SK-N-SH (cell line): Measurements from ENCODE around the gene TBC1D19. TPM values are rescaled to one million over a fixed set of nuclear protein-coding genes. Genes with fewer than 3 reads are reported as not detected.

Experiments used
- CTCF ChIA-PET: fragments of 300-600, 350-600 bp; formaldehyde crosslinking; extraction: SDS; loops from one replicate; lab custom pipeline; 2021; lab: Yijun Ruan, JAX
- POLR2A ChIA-PET: fragments of 350-600 bp; sonication (Branson Sonifier 250); formaldehyde crosslinking; extraction: SDS; loops from one replicate; lab custom pipeline; 2020; ENCODE audit warnings: antibody characterized with exemption, inconsistent platforms; lab: Yijun Ruan, JAX
- DNase-seq: peaks from one replicate; pipeline ENCODE4 v3.0.0; 2012
- H2AFZ ChIP-seq: fragments of 200-600 bp; sonication (generic); 2 replicates; pipeline ENCODE4 v1.8.1; 2016; ENCODE audit warnings: antibody characterized with exemption, mild to moderate bottlenecking, low read depth
- H3F3A ChIP-seq: fragments of 200-600 bp; sonication (generic); replicated peaks from 2 replicates; pipeline ENCODE3; 2016; ENCODE audit warnings: antibody characterized with exemption, mild to moderate bottlenecking; ENCODE audit not compliant: insufficient read depth
- H3K27ac ChIP-seq, 2 experiments: fragments of 200-500 bp in 1 of 2; fragments of 200-600 bp in 1 of 2; sonication (Bioruptor generic) in 1 of 2; sonication (generic), shearing (Covaris generic) in 1 of 2; 2 replicates each; pipeline versions ENCODE4 v1.5.1 to v1.6.1; 2014 to 2016; ENCODE audit warnings: low read depth in 2 of 2, inconsistent platforms in 1 of 2, low read length in 1 of 2, mild to moderate bottlenecking in 1 of 2, mixed read lengths in 1 of 2
- H3K27me3 ChIP-seq: fragments of 200-600 bp; sonication (generic), shearing (Covaris generic); 2 replicates; pipeline ENCODE4 v1.6.1; 2016; ENCODE audit warnings: mixed run types; ENCODE audit not compliant: insufficient read depth
- H3K36me3 ChIP-seq, 2 experiments: fragments of 200-500 bp in 1 of 2; fragments of 200-600 bp in 1 of 2; sonication (Bioruptor generic) in 1 of 2; sonication (generic) in 1 of 2; replicated peaks in 1 of 2; 2 replicates each; pipeline versions ENCODE3 to v1.5.1; 2014 to 2016; ENCODE audit warnings: low read length in 1 of 2, mild to moderate bottlenecking in 1 of 2; ENCODE audit not compliant: insufficient read depth in 2 of 2, control insufficient read depth in 1 of 2
- H3K4me1 ChIP-seq, 2 experiments: fragments of 200-500 bp in 1 of 2; fragments of 200-600 bp in 1 of 2; sonication (Bioruptor generic) in 1 of 2; sonication (generic), shearing (Covaris generic) in 1 of 2; 2 replicates each; pipeline versions ENCODE4 v1.5.1 to v1.6.1; 2014 to 2016; ENCODE audit warnings: low read depth in 1 of 2, low read length in 1 of 2, mixed run types in 1 of 2; ENCODE audit not compliant: insufficient read depth in 2 of 2, control insufficient read depth in 1 of 2
- H3K4me2 ChIP-seq: fragments of 200-600 bp; sonication (generic), shearing (Covaris generic); 2 replicates; pipeline ENCODE4 v1.6.1; 2017; ENCODE audit warnings: mixed run types
- H3K4me3 ChIP-seq, 2 experiments: fragments of 200-500 bp in 1 of 2; fragments of 200-600 bp in 1 of 2; sonication (Bioruptor generic) in 1 of 2; sonication (generic), shearing (Covaris generic) in 1 of 2; 2 replicates each; pipeline versions ENCODE4 v1.5.1 to v1.8.1; 2014 to 2016; ENCODE audit warnings: low read depth in 2 of 2, inconsistent platforms in 1 of 2, low read length in 1 of 2, mild to moderate bottlenecking in 1 of 2, mixed read lengths in 1 of 2, moderate library complexity in 1 of 2
- H3K79me2 ChIP-seq: fragments of 200-600 bp; sonication (generic); 2 replicates; pipeline ENCODE4 v1.8.1; 2017; ENCODE audit warnings: mild to moderate bottlenecking; ENCODE audit not compliant: insufficient read depth
- H3K9ac ChIP-seq: fragments of 200-600 bp; sonication (generic); 2 replicates; pipeline ENCODE4 v1.6.1; 2017; ENCODE audit warnings: mixed run types
- H3K9me2 ChIP-seq: fragments of 200-600 bp; sonication (generic); 2 replicates; pipeline ENCODE4 v1.6.1; 2017; ENCODE audit warnings: mixed run types
- H3K9me3 ChIP-seq: fragments of 200-600 bp; sonication (generic); 2 replicates; pipeline ENCODE4 v1.6.1; 2017; ENCODE audit warnings: mixed run types, mild to moderate bottlenecking, moderate library complexity
- H4K20me1 ChIP-seq: fragments of 200-600 bp; sonication (generic); 2 replicates; pipeline ENCODE4 v1.6.1; 2017; ENCODE audit warnings: mild to moderate bottlenecking, mixed run types; ENCODE audit not compliant: insufficient read depth
- CHD2 ChIP-seq: fragments of 150-350 bp; IDR thresholded peaks from 2 replicates; pipeline ENCODE4 v1.6.1; 2018; ENCODE audit warnings: low read length; ENCODE audit not compliant: partially characterized antibody
- ELF1 ChIP-seq: IDR thresholded peaks from 2 replicates; pipeline ENCODE4 v1.4.0; 2012
- EP300 ChIP-seq, 2 experiments: IDR thresholded peaks; 2 replicates each; pipeline versions ENCODE4 v1.4.0 to v1.6.1; 2012; ENCODE audit warnings: borderline replicate concordance in 1 of 2, low read depth in 1 of 2, low read length in 1 of 2
- EZH2phosphoT487 ChIP-seq: fragments of 200-600 bp; sonication (generic); IDR thresholded peaks from 2 replicates; pipeline ENCODE4 v1.6.1; 2017; ENCODE audit warnings: low read depth, mixed run types, mild to moderate bottlenecking, antibody characterized with exemption, moderate library complexity, borderline replicate concordance
- FOXM1 ChIP-seq: IDR thresholded peaks from 2 replicates; pipeline ENCODE4 v1.4.0; 2012; ENCODE audit warnings: low read depth, mild to moderate bottlenecking
- GABPA ChIP-seq: IDR thresholded peaks from 2 replicates; pipeline ENCODE4 v1.4.0; 2012; ENCODE audit warnings: low read depth, mild to moderate bottlenecking
- MEF2A ChIP-seq: IDR thresholded peaks from 2 replicates; pipeline ENCODE4 v1.4.0; 2012; ENCODE audit warnings: low read depth, borderline replicate concordance
- MXI1 ChIP-seq: IDR thresholded peaks from 2 replicates; pipeline ENCODE4 v1.6.1; 2012; ENCODE audit warnings: mild to moderate bottlenecking, low read depth, low read length, improper control_type of control experiment
- RAD21 ChIP-seq: IDR thresholded peaks from 2 replicates; pipeline ENCODE4 v1.6.1; 2012; ENCODE audit warnings: mild to moderate bottlenecking, low read length
- RCOR1 ChIP-seq: fragments of 150-350 bp; IDR thresholded peaks from 2 replicates; pipeline ENCODE4 v1.6.1; 2017; ENCODE audit warnings: antibody characterized with exemption, low read length
- RFX5 ChIP-seq: IDR thresholded peaks from 2 replicates; pipeline ENCODE4 v1.6.1; 2012; ENCODE audit warnings: mild to moderate bottlenecking, improper control_type of control experiment, low read length
- SIN3A ChIP-seq: IDR thresholded peaks from 2 replicates; pipeline ENCODE4 v1.6.1; 2012; ENCODE audit warnings: low read depth, mild to moderate bottlenecking, low read length, moderate library complexity, borderline replicate concordance
- SMC3 ChIP-seq: IDR thresholded peaks from 2 replicates; pipeline ENCODE4 v1.6.1; 2012; ENCODE audit warnings: low read depth, low read length, improper control_type of control experiment
- TCF12 ChIP-seq: IDR thresholded peaks from 2 replicates; pipeline ENCODE4 v1.4.0; 2012
- TEAD4 ChIP-seq: IDR thresholded peaks from 2 replicates; pipeline ENCODE4 v1.4.0; 2012; ENCODE audit warnings: mild to moderate bottlenecking, borderline replicate concordance; ENCODE audit not compliant: insufficient read depth
- YY1 ChIP-seq: IDR thresholded peaks from 2 replicates; pipeline ENCODE4 v1.4.0; 2012; ENCODE audit warnings: low read depth, mild to moderate bottlenecking
- WGBS: methylation state at CpG from one replicate; pipeline ENCODE4 v1.1.6; 2017; ENCODE audit warnings: low lambda C conversion rate; 5-methylcytosine and 5-hydroxymethylcytosine counted together
- polyA plus RNA-seq, 3 experiments: library from polyadenylated mRNA; depleted of rRNA; stranded (reverse); fragments of >200 nt; gene quantifications; 2 replicates each; pipeline ENCODE4 v1.2.3, GENCODE V29; 2012
- TF ChIP-seq, protein P1 (sequence below): IDR thresholded peaks from 2 replicates; pipeline ENCODE4 v1.4.0; 2012; ENCODE audit warnings: low read depth
- TF ChIP-seq, protein P2 (sequence below): IDR thresholded peaks from 2 replicates; pipeline ENCODE4 v1.4.0; 2012; ENCODE audit warnings: low read depth, borderline replicate concordance
- TF ChIP-seq, protein P3 (sequence below): fragments of 200-600 bp; sonication (generic); IDR thresholded peaks from 2 replicates; pipeline ENCODE4 v1.6.1; 2017; ENCODE audit warnings: antibody characterized with exemption, mild to moderate bottlenecking, moderate library complexity
- TF ChIP-seq, protein P4 (sequence below): fragments of 150-350 bp; IDR thresholded peaks from 2 replicates; pipeline ENCODE4 v1.6.1; 2017; ENCODE audit warnings: antibody characterized with exemption, low read length, low read depth, borderline replicate concordance

Gene TBC1D19
- polyA plus RNA-seq, 1 of the 3 experiments (the other 2 are of a cell fraction), result 4.2 TPM

DNA sequence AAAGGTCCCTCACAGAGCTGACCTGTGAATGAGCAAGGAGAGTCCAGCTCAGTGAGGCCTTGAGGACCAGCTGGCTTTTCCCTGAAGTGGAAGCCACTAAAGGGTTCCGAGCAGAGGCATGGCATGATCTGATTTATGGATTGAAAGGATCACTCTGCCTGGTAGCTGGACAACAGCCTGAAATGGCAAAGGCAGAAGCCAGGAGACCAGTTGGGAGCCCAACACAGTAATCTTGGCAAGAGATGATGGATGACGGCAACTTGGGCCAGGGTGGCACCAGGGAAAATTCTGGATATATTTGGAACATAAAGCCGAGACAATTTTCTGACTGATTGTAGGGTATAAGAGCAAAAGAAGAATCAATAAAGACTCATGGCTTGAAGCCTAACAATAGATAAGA, 207.5 kb downstream of the TBC1D19 start:
- no peak overlapping the region for H3K4me3 ChIP-seq
- H3K4me2 ChIP-seq, result no peak overlapping the region
- no peak overlapping the region for H2AFZ ChIP-seq
- CTCF ChIA-PET, result no interaction called here
- no peaks in the 10 kb centered on the region for H3K27me3 ChIP-seq
- POLR2A ChIA-PET, result no interaction called here
- no peaks in the 10 kb centered on the region for H4K20me1 ChIP-seq
- H3K4me1 ChIP-seq, result peaks cover 2 to 16% of the 10 kb centered on the region in 2 experiments; a peak in 3 of 4 replicates
- no peak overlapping the region for H3K27ac ChIP-seq
- WGBS, result 96% methylated on average over 3 of the region's 3 CpGs
- H3K9me2 ChIP-seq, result no peaks in the 10 kb centered on the region
- no peaks in the 10 kb centered on the region for H3K79me2 ChIP-seq
- H3K36me3 ChIP-seq, result no peaks in the 10 kb centered on the region
- TF ChIP-seq EP300 (IDR thresholded peaks at IDR 0.05; ENCODE audit: borderline replicate concordance in 1 of 2, low read depth in 1 of 2, low read length in 1 of 2), result no peak
- no peak for TF ChIP-seq SIN3A
- TF ChIP-seq RAD21, result no peak
- TF ChIP-seq EZH2phosphoT487, result no peak
- TF ChIP-seq TEAD4, result no peak
- no peak for TF ChIP-seq GABPA
- TF ChIP-seq, protein P1, sequence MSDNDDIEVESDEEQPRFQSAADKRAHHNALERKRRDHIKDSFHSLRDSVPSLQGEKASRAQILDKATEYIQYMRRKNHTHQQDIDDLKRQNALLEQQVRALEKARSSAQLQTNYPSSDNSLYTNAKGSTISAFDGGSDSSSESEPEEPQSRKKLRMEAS, result no peak
- no peak for TF ChIP-seq TCF12
- no peak for TF ChIP-seq CHD2
- no peak for TF ChIP-seq FOXM1
- TF ChIP-seq ELF1, result no peak
- no peak for TF ChIP-seq MXI1
- TF ChIP-seq, protein P2, sequence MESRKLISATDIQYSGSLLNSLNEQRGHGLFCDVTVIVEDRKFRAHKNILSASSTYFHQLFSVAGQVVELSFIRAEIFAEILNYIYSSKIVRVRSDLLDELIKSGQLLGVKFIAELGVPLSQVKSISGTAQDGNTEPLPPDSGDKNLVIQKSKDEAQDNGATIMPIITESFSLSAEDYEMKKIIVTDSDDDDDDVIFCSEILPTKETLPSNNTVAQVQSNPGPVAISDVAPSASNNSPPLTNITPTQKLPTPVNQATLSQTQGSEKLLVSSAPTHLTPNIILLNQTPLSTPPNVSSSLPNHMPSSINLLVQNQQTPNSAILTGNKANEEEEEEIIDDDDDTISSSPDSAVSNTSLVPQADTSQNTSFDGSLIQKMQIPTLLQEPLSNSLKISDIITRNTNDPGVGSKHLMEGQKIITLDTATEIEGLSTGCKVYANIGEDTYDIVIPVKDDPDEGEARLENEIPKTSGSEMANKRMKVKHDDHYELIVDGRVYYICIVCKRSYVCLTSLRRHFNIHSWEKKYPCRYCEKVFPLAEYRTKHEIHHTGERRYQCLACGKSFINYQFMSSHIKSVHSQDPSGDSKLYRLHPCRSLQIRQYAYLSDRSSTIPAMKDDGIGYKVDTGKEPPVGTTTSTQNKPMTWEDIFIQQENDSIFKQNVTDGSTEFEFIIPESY, result no peak
- TF ChIP-seq YY1, result no peak
- TF ChIP-seq, protein P3, sequence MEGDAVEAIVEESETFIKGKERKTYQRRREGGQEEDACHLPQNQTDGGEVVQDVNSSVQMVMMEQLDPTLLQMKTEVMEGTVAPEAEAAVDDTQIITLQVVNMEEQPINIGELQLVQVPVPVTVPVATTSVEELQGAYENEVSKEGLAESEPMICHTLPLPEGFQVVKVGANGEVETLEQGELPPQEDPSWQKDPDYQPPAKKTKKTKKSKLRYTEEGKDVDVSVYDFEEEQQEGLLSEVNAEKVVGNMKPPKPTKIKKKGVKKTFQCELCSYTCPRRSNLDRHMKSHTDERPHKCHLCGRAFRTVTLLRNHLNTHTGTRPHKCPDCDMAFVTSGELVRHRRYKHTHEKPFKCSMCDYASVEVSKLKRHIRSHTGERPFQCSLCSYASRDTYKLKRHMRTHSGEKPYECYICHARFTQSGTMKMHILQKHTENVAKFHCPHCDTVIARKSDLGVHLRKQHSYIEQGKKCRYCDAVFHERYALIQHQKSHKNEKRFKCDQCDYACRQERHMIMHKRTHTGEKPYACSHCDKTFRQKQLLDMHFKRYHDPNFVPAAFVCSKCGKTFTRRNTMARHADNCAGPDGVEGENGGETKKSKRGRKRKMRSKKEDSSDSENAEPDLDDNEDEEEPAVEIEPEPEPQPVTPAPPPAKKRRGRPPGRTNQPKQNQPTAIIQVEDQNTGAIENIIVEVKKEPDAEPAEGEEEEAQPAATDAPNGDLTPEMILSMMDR, result no peak
- no peak for TF ChIP-seq SMC3
- H3K9ac ChIP-seq, result no peak overlapping the region
- H3K9me3 ChIP-seq, result no peaks in the 10 kb centered on the region
- H3F3A ChIP-seq, result no peaks in the 10 kb centered on the region
- DNase-seq, result no peak

DNA sequence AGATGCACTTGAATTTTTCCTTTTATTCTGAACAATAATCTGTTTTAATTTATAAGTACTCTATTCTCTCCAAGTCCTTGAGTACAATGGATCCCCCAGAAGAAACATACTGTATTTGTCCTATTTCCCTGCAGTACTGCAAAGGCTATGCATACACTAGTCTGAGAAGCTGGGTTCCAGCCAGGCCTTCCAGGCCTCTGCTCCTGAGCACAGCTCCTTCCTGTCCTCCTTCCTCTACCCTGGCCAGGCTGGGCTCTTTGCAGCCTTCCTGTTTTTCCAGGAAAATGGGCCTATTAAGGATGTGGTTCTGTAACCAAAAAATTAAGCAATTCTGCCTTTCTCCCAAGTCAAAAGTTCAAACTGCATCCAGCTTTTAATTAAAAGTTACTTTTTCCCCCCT, 208.8 kb downstream of the TBC1D19 start:
- H3F3A ChIP-seq, result no peaks in the 10 kb centered on the region
- no peak overlapping the region for H3K27ac ChIP-seq
- no peak overlapping the region for H3K9ac ChIP-seq
- H3K36me3 ChIP-seq, result no peaks in the 10 kb centered on the region
- H4K20me1 ChIP-seq, result no peaks in the 10 kb centered on the region
- no peak for DNase-seq
- no peak overlapping the region for H2AFZ ChIP-seq
- H3K4me3 ChIP-seq, result no peak overlapping the region
- H3K9me2 ChIP-seq, result no peaks in the 10 kb centered on the region
- H3K79me2 ChIP-seq, result no peaks in the 10 kb centered on the region
- H3K27me3 ChIP-seq, result no peaks in the 10 kb centered on the region
- H3K4me1 ChIP-seq, result peaks cover 1 to 9% of the 10 kb centered on the region in 2 experiments; a peak in 2 of 4 replicates
- ChIA-PET CTCF (no interaction called here), POLR2A (no interaction called here)
- H3K4me2 ChIP-seq, result no peak overlapping the region
- no peaks in the 10 kb centered on the region for H3K9me3 ChIP-seq
- TF ChIP-seq MEF2A, result no peak
- TF ChIP-seq GABPA, result no peak
- TF ChIP-seq EZH2phosphoT487, result no peak
- TF ChIP-seq CHD2, result no peak
- TF ChIP-seq, protein P4, sequence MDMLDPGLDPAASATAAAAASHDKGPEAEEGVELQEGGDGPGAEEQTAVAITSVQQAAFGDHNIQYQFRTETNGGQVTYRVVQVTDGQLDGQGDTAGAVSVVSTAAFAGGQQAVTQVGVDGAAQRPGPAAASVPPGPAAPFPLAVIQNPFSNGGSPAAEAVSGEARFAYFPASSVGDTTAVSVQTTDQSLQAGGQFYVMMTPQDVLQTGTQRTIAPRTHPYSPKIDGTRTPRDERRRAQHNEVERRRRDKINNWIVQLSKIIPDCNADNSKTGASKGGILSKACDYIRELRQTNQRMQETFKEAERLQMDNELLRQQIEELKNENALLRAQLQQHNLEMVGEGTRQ, result no peak
- no peak for TF ChIP-seq RFX5
- no peak for TF ChIP-seq RCOR1
- no peak for TF ChIP-seq YY1
- no peak for TF ChIP-seq RAD21
- TF ChIP-seq FOXM1, result no peak
- TF ChIP-seq, protein P1, result no peak
- TF ChIP-seq, protein P2, result no peak
- no peak for TF ChIP-seq SMC3
